MG63 (cell line): ENCODE measurements around the gene DNAJC24. TPM values are rescaled to one million over a fixed set of nuclear protein-coding genes. Genes with fewer than 3 reads are reported as not detected.

ENCODE experiments used
- DNase-seq: peaks from one replicate; pipeline ENCODE4 v3.0.0-alpha.2; 2020
- H3K27me3 ChIP-seq: fragments of 250-450 bp; sonication (Bioruptor Pico); 2 replicates; pipeline ENCODE4 v1.5.1; 2020; ENCODE audit warnings: mild to moderate bottlenecking, moderate library complexity
- H3K36me3 ChIP-seq: fragments of 250-450 bp; sonication (Bioruptor Pico); 2 replicates; pipeline ENCODE4 v1.5.1; 2020; ENCODE audit warnings: mild to moderate bottlenecking, moderate library complexity
- H3K4me3 ChIP-seq: fragments of 250-450 bp; sonication (Bioruptor Pico); 2 replicates; pipeline ENCODE4 v1.5.1; 2020; ENCODE audit warnings: mild to moderate bottlenecking, moderate library complexity
- H3K9me3 ChIP-seq: fragments of 250-450 bp; sonication (Bioruptor Pico); 2 replicates; pipeline ENCODE4 v1.5.1; 2020; ENCODE audit warnings: mild to moderate bottlenecking, moderate library complexity
- total RNA-seq: library from RNA; depleted of rRNA; stranded (reverse); fragments of >200 nt; shearing (Covaris generic); gene quantifications from 2 replicates; pipeline ENCODE4 v1.2.3, GENCODE V29; 2014; ENCODE audit warnings: low replicate concordance

DNAJC24 gene
- total RNA-seq, 1 experiment from 2014 or later: 4.0 TPM

DNA sequence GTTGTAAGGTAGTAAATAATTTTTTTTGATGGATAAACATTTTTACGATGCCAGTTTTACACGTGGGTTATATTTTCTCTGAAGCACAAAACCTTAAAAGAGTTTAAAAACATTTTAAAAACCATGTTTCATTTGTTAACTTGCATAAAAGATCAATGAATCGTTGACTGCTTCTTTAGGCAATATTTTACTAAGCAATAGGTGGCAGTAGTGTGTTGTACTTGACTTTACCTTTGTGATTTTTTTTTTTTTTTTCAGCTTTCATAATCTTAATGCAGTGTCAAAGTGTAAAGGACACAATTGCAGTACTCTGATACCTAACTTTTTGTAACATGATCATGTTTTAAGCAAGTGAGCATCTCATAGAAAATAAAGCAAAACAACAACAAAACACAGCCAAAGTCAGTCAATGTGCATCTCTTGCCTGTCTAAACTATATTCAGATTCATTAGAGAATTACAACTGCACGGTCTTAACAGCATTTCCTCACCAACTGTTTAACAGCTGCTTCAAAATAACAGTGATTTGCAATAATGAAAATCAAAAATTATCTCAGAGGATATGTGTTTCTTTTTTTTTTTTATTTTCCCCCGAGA, 27.7 kb downstream of the DNAJC24 start:
- DNase-seq: no peak

DNA sequence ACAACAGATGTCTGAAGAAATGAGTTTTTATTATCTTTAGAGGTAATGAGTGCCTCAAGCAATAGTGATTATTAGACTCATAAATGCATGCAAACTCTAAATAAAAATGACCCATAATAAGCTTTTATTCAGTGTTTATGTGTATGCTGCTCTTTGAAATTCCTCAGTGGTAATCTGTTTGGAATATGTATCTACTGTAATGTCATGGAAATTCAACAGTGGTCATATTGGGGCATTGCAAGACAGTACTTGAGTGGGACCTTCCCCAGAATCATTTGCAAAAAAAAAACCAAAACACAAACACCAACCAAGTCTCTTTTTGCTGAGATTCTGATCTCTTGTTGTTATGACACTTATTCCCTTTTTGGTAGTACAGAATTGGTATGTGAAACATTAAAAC, 35.0 kb downstream of the DNAJC24 start:
- Histone ChIP-seq H3K4me3 (no peak overlapping the region), H3K9me3 (no peaks in the 10 kb centered on the region)
- no peak for DNase-seq

More for the DNA sequence above, 27.7 kb downstream of the DNAJC24 start:
- no peak overlapping the region for H3K4me3 ChIP-seq
- H3K9me3 ChIP-seq: no peaks in the 10 kb centered on the region
- H3K27me3 ChIP-seq: no peaks in the 10 kb centered on the region
- H3K36me3 ChIP-seq: no peaks in the 10 kb centered on the region

DNA sequence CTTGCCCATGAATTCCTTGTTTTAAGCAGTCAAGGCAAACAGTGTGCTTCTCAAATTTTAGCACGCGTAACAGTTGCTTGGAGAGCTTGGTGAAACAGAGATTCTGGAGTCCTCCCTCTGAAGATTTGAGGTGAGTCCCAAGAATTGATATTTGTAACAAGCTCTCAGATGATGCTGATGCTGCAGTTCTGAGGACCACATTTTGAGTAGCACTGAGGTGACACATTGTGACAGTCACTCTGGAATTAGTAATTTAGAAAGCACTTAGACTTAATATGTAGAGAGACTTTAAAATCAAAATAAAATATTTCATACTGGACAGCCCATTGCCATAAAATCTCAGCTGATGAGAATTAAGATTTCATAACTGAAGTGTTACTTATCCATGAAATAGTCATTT, 38.5 kb downstream of the DNAJC24 start:
- no peaks in the 10 kb centered on the region for H3K9me3 ChIP-seq
- no peaks in the 10 kb centered on the region for H3K27me3 ChIP-seq
- no peak for DNase-seq
- H3K36me3 ChIP-seq: no peaks in the 10 kb centered on the region
- H3K4me3 ChIP-seq: no peak overlapping the region

More for the DNA sequence above, 35.0 kb downstream of the DNAJC24 start:
- Histone ChIP-seq H3K27me3 (no peaks in the 10 kb centered on the region), H3K36me3 (no peaks in the 10 kb centered on the region)

GRCh38 chr11:31412946-31413345, 43.3 kb downstream of the DNAJC24 start:
- Histone ChIP-seq H3K4me3 (no peak overlapping the region), H3K36me3 (no peaks in the 10 kb centered on the region), H3K27me3 (no peaks in the 10 kb centered on the region), H3K9me3 (no peaks in the 10 kb centered on the region)
- no peak for DNase-seq

DNA sequence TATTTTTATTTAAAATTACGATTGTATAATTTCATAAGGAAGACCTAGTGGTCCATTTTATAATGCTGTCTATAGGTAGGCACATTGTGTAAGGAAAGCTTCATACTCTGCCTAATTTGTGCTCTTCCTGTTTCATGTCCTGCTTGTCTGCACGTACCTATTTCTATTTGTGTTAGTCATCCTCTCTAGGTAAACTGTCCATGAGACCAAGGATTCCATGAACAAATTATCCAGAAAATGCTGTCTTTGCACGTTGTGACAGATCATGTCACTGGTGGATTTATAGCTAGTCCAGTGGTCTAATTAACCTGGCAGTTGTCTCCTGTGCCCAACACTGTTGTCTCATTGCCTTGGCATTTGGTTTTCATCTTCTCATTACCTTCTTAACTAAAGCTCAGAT, 44.7 kb downstream of the DNAJC24 start:
- no peak for DNase-seq
- H3K36me3 ChIP-seq: no peaks in the 10 kb centered on the region
- H3K4me3 ChIP-seq: no peak overlapping the region
- no peaks in the 10 kb centered on the region for H3K27me3 ChIP-seq
- H3K9me3 ChIP-seq: no peaks in the 10 kb centered on the region

DNA sequence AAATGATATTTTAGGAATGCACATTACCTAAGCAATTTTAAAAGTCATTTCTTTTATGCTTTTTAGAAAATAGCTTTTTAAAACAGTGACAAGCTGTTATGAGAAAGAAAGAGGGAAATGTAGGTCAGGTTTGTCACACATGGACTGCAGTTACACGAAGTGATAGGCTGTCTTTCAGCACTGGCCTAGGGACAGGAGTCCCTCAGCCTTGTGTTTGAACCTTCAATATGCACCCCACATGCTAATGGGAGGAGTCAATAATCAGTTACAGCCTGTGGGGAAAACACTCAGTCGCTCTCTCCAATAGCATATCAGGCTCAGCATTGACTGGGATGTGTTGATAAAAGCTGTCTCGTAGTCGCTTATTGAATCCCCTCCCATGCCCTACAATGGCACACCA, 45.8 kb downstream of the DNAJC24 start:
- no peaks in the 10 kb centered on the region for H3K36me3 ChIP-seq
- no peaks in the 10 kb centered on the region for H3K9me3 ChIP-seq
- H3K4me3 ChIP-seq: no peak overlapping the region
- DNase-seq: no peak
- H3K27me3 ChIP-seq: no peaks in the 10 kb centered on the region

GRCh38 chr11:31417357-31417756, 47.7 kb downstream of the DNAJC24 start:
- H3K9me3 ChIP-seq: no peaks in the 10 kb centered on the region

GRCh38 chr11:31417816-31418215, 48.2 kb downstream of the DNAJC24 start:
- Histone ChIP-seq H3K36me3 (no peaks in the 10 kb centered on the region), H3K27me3 (no peaks in the 10 kb centered on the region), H3K9me3 (no peaks in the 10 kb centered on the region), H3K4me3 (no peak overlapping the region)
- DNase-seq: no peak

More at GRCh38 chr11:31417357-31417756, 47.7 kb downstream of the DNAJC24 start:
- no peak overlapping the region for H3K4me3 ChIP-seq
- no peaks in the 10 kb centered on the region for H3K27me3 ChIP-seq
- H3K36me3 ChIP-seq: no peaks in the 10 kb centered on the region
- DNase-seq: no peak

DNA sequence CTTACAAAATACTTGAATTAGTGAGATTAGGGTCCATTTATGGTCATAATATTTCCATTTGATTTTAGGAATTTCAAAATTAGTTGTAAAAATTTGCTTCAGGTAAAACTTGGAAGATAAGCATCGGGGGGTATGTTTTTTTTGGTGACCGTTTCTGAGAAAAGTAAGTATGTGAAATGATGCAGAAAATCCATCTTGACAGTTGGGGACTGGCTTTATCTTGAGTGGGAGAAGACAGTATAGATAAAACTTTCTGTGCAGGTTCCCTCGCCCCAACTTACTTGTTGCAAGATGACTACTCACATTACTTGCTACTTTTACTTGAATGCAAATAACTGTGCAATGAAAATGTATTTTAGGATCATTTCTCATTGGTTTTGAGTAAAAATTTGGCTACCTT, 49.5 kb downstream of the DNAJC24 start:
- no peak for DNase-seq
- Histone ChIP-seq H3K27me3 (no peaks in the 10 kb centered on the region), H3K9me3 (no peaks in the 10 kb centered on the region), H3K4me3 (no peak overlapping the region), H3K36me3 (no peaks in the 10 kb centered on the region)

DNA sequence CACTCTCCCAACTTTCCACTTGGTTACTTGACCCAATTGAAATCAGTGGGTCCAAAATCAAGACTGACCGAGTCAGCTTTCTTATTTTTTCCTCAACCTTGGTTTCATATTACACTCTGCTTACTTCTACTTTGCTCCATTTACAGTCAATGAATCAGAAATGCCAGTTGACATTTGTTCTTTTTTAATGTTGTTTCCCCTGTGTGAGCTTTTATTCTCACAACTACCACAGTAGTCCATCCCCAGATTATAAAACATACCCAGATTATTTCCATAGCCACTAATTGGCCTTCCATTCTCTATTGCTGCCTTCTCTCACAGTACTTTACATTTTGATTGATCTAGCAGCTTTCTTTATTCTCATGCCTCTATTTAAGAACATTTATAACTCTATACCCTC, 50.0 kb downstream of the DNAJC24 start:
- Histone ChIP-seq H3K36me3 (no peaks in the 10 kb centered on the region), H3K27me3 (no peaks in the 10 kb centered on the region), H3K9me3 (no peaks in the 10 kb centered on the region), H3K4me3 (no peak overlapping the region)
- no peak for DNase-seq

DNA sequence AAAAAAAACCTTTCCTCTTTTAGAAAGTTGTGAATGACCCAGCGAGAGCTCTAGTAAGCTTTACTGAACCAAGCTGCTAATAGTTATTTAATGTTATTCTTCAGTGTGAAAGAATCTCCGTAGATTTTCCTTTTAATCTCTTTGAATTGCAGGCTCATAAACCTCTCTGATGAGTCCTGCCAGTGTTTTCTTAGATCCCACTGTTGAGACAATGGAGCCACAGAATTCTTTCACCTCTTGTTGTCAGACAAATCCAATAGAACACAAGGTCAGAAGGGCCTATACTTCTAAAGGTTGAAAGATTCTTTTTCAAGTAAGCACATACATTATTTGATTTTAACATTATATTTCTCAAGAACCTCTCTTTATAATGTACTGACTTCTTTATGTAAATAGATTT, 52.2 kb downstream of the DNAJC24 start:
- Histone ChIP-seq H3K4me3 (no peak overlapping the region), H3K9me3 (no peaks in the 10 kb centered on the region), H3K27me3 (no peaks in the 10 kb centered on the region), H3K36me3 (no peaks in the 10 kb centered on the region)
- no peak for DNase-seq

GRCh38 chr11:31422703-31423102, 53.0 kb downstream of the DNAJC24 start:
- H3K4me3 ChIP-seq: no peak overlapping the region
- no peak for DNase-seq
- no peaks in the 10 kb centered on the region for H3K9me3 ChIP-seq
- no peaks in the 10 kb centered on the region for H3K27me3 ChIP-seq
- H3K36me3 ChIP-seq: no peaks in the 10 kb centered on the region

DNA sequence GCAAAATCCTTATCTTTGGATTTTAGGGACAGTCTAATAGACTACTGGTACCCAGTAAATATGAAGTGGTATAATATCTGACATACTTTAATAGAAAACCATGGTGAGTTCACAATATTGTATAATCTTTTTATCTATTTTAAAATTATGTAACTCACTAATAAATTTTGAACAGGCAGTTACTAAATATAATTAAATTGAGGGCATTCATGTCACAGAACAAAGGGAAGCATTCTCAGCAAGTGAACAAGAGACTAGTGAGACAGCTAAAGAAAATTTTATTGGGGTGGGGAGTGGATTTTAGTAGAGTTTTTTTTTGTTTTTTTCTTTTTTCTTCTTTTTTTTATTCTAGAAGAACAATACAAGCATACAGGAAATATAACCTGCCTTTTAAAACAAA, 55.0 kb downstream of the DNAJC24 start:
- Histone ChIP-seq H3K36me3 (no peaks in the 10 kb centered on the region), H3K4me3 (no peak overlapping the region), H3K9me3 (no peaks in the 10 kb centered on the region), H3K27me3 (no peaks in the 10 kb centered on the region)
- no peak for DNase-seq

- no peak for DNase-seq
- H3K9me3 ChIP-seq: no peaks in the 10 kb centered on the region
- no peak overlapping the region for H3K4me3 ChIP-seq
- H3K27me3 ChIP-seq: no peaks in the 10 kb centered on the region
- H3K36me3 ChIP-seq: no peaks in the 10 kb centered on the region; the same call in 1 of the 2 replicates
These were observed 64.2 kb downstream of the DNAJC24 start for GRCh38 chr11:31433851-31434250.

DNA sequence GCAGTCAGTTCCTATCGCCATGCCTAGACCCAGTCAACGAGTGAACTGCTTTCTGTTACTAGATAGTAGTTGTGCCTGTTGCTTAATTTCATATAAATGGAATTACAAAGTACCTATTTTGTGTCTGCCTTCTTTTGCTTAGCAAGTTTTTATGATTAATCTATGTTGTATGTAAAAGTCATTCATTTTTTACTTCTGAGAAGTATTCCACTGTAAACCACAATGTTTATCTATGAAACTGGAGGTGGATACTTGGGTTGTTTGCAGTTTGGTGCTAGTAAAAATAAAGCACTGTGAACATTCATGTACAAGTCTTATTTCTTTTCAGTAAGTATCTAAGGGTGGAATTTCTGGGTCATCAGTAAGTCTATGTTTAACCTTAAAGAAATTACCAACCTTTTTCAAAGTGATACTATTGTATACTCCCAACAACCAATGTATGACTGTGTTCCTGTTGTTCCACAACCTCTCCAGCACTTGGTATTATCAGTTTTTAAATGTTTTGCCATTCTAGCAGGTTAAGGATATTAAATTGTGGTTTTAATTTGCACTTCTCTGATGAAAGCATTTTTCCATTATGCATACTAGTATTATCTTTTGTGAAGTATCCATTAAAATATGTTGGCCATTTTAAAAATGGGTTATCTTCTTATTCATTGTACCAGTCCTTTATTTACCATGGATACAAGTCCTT, 68.2 kb downstream of the DNAJC24 start:
- no peaks in the 10 kb centered on the region for H3K9me3 ChIP-seq
- H3K36me3 ChIP-seq: no peaks in the 10 kb centered on the region
- no peaks in the 10 kb centered on the region for H3K27me3 ChIP-seq
- H3K4me3 ChIP-seq: no peak overlapping the region
- DNase-seq: no peak

GRCh38 chr11:31441296-31441695, 71.6 kb downstream of the DNAJC24 start:
- no peak overlapping the region for H3K4me3 ChIP-seq
- H3K27me3 ChIP-seq: no peaks in the 10 kb centered on the region
- H3K9me3 ChIP-seq: no peaks in the 10 kb centered on the region
- no peaks in the 10 kb centered on the region for H3K36me3 ChIP-seq
- no peak for DNase-seq

GRCh38 chr11:31442086-31442485, 72.4 kb downstream of the DNAJC24 start:
- no peaks in the 10 kb centered on the region for H3K36me3 ChIP-seq
- no peaks in the 10 kb centered on the region for H3K9me3 ChIP-seq
- H3K27me3 ChIP-seq: no peaks in the 10 kb centered on the region
- no peak overlapping the region for H3K4me3 ChIP-seq
- DNase-seq: no peak

DNA sequence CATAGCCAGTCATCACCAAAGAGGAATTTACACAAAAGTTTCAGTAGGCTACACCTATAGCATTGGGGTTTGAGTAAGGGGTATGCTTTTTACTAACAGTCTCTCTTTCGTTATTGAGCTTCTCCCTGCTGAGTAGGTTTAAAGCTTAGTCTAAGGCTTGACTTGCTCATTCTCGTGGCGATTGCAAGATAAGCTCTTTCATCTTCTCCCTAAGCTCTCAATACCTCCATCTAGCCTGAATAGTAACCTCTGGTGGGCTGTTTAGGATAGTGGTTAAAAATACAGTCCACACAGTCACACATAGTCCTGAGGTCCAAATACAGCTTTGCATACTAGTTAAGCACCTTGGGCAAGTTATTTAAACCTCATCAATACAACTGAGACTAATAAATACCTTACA, 74.1 kb downstream of the DNAJC24 start:
- Histone ChIP-seq H3K9me3 (no peaks in the 10 kb centered on the region), H3K4me3 (no peak overlapping the region), H3K36me3 (no peaks in the 10 kb centered on the region), H3K27me3 (no peaks in the 10 kb centered on the region)
- no peak for DNase-seq
